HG03520 (cell line): ENCODE measurements around the gene RSPRY1.

Experiments
- ATAC-seq: cut with Tn5 transposase; IDR thresholded peaks from one replicate; pipeline ENCODE4 v1.9.1; 2021; ENCODE audit warnings: mild to moderate bottlenecking, moderate library complexity; ENCODE audit not compliant: unreplicated experiment

Gene RSPRY1

DNA sequence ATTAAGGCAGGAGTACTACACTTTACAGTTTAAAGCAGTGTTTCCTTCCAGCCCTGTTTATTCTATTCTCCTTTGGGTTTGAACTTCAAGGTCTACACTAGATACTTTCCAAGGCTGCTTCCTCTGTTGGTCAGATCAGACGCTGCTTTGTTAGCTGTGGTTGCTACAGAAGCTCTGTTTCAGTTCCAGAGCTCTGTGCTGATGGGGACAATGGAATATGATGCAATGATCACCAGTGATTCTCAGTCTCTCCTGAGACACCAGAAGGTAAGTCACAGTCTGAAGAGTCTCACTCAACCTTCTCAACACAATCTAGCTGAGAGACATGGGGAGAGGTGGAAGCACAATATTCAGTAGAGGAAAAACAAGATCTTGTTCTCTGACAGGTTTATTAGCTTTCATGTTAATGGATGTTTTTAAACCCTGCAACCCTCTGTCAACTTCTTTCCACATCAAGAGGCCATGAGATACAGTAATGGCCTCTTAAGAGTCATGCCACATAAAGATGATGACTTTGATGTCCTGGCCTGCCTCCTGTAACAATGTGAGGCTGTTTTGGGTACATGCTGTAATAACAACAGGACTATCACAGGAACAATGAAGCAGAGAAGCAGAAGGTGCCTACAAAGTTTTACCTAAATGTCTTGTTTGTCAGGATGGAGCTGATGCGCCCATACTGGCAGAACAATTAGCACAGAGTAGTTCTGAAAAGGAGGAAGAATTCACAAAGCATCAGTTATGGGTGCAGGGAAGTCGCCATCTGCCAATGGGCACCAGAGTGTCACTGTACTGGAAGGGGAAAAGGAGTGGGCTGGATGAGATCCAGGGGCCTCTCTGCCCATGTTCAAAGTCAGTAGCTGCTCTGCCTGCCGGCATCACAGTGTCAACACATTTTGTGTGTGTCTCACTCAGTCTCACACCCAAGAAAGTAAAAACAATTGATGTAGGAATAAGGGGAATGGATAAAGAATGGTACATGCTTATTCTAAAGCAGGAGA is 33.7 kb upstream of the RSPRY1 start:
- no peak for ATAC-seq

DNA sequence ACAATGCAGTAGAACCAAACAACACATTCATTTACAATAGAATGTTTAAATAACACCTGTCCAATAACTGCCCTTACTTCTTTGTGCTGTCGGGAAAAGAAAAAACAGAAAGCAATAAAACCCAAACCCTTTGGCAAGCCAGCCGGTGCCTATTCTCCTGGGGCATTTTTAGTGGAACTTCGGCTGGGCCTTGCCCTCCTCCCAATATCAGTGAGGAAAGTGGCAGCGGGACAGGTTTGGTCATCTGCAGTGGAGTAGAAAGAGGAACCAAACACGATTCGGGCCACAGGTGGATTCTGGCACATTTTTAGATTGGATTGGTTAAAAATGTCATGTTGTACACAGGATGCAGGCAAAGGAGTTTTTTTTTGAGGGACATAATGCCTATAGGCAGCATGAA is 32.3 kb upstream of the RSPRY1 start:
- no peak for ATAC-seq

- no peak for ATAC-seq
Measured at GRCh38 chr16:57155702-57156350, 30.3 kb upstream of the RSPRY1 start.

DNA sequence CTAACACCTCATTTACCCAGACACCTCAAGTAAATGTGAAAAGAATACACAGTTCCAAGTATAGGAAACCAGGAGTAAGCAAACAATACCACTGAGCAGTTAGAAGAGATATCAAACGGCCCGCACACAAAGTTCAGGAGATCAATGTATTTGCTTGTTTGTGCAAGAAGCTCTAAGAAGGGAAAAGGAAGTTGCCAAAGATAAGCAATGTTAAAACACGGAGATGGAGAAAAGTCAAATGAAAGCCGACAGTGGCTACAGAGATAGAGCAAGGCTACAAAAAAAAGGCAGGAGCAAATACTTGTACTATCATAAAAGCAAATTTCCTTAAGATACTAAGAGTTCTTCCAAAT is 29.8 kb upstream of the RSPRY1 start:
- no peak for ATAC-seq

GRCh38 chr16:57157533-57157932 is 28.6 kb upstream of the RSPRY1 start:
- no peak for ATAC-seq

- ATAC-seq: no peak
Measured at GRCh38 chr16:57159447-57159846, 26.7 kb upstream of the RSPRY1 start.

GRCh38 chr16:57163842-57164241 is 22.3 kb upstream of the RSPRY1 start:
- ATAC-seq: no peak

DNA sequence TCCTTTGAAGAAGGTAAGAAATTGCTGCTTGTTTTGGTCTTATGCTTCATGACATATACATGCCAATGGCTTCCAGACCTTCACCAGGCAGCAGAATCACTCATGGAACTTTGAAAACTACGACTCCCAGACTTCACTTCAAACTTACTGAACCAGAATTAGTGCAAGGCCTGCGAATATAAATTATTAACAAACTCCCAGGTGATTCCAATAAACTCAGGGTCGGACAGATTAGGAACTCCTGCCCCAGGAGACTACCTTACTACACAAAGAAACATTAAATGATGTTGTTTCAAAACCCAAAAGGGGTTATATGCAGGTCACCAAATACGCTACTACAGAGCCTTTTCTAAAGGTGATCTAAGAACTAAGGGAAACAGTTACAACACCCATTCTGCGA is 20.6 kb upstream of the RSPRY1 start:
- ATAC-seq: no peak

GRCh38 chr16:57165938-57166337 is 20.2 kb upstream of the RSPRY1 start:
- ATAC-seq: no peak

- ATAC-seq: no peak
Measured at GRCh38 chr16:57166451-57166850, 19.7 kb upstream of the RSPRY1 start.

GRCh38 chr16:57166951-57167350 is 19.2 kb upstream of the RSPRY1 start:
- ATAC-seq: no peak

DNA sequence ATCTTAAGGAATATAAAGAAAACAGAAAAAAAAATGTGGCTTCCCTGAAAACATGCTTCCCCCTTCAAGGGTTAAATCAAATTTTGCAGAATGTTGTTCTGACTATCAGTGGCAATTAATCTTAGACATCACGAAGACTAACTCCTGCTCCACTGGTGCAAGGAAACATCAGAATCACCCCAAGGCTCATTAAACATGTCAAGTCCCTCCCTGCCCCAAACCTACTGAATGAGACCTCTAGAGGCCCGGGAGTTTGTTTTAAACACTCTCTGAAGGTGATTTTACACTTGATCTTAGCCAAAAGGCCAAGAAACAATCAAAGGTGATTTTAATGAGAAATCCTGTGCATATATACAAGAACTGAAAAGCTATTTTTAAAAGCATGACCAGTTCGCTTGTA is 18.6 kb upstream of the RSPRY1 start:
- no peak for ATAC-seq

DNA sequence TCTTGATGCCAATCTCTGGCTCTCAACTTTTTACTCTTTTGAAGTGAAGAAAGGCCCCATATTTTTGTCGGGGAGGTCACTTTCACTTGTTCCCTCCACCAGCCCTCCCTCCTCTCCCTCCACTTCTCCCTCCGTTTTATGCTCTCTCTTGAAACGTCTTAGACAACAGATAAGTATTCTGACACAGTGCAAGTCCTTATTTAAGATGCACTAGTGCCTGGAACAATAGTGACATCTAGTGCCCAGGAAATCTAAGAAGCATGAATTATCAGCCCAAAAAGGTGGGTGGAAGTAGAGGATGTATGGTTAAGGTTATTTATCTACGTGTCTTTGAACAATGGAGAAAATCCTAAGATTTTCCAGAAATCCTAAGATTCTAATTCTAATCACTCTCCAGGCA is 18.2 kb upstream of the RSPRY1 start:
- ATAC-seq: no peak

DNA sequence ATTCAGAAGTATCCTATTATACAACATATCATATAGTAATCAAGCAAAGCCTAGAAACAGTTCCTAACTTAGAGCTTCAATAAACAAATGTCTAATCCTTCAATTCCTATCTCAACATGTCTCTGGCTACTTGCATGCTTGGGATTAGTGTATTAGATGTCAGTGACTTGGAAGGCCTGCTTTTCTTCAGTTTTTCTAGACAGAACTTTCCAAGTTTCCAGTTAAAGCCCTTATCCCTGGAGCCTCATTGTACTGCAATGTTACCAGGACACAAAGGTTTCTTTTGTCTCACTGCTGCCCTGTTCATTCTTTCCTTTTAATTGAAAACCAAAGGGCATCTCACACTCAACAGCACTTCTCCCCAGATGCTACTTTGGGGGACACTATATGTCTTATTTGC is 16.8 kb upstream of the RSPRY1 start:
- no peak for ATAC-seq

DNA sequence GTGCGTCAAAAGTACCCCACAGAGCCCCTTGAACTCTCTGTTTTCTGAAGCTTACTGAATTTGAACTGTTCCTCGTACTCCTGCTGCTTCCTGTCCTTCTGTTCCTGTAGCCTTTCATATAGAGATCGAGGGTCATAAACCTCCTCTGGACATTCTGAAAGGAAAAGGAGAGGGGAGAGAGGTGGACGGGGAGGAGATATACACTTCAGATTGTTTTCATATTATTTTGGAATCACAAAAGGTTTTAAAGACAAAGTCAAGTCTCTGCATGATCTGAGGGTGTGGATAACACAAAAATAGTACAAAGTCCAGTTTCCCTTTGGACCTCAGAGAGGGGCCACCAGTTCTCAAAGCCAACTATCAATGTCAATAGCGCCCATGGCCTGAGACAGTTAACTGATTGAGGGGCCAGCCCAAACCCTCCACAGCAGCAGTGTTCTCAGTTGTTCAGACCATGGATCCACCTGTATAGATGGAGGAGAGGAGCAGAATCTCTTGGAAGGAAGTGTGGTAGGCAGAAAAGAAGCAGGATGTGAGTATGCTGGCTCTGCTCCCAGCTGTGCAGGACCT is 13.3 kb upstream of the RSPRY1 start:
- ATAC-seq: no peak

- no peak for ATAC-seq
Measured at GRCh38 chr16:57175896-57176295, 10.2 kb upstream of the RSPRY1 start.

DNA sequence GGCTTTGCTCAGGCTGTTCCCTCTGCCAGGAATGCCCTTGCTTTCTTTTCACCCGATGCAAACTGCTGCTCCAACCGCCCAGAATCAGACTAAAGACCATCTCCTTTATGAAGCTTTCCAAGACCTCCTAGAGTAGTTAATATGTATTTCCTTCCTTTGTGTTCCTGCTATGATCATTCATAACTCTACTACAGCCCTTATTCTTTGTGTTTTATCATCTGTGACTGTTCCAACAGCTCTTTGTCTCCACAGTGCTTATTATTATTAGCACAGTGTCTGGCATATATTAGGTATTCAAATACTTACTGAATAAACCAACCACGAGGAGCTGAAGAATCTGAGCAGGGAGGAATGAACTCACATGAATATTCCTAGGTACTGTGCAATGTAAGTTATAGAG is 7.9 kb upstream of the RSPRY1 start:
- ATAC-seq: no peak

DNA sequence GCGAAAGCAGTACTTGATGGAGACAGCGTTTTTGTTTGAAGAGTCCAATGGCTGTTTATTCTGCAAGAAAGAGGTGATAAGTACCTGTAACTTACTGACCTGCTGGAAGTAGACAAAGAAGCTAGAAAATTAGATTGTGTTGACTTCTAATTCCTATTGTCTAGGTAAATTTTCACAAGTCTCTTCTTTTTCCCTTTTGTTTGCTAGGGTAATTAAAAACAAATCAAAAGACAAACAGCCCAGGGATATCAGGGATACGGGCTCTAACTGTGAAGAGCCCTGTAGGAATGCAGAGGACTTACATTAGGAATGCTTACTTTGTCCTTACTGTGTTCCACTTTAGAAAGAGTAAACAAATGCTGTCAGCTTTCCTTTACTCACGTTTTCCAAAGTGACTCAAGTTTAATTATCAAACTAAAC is 7.3 kb upstream of the RSPRY1 start:
- ATAC-seq: no peak

DNA sequence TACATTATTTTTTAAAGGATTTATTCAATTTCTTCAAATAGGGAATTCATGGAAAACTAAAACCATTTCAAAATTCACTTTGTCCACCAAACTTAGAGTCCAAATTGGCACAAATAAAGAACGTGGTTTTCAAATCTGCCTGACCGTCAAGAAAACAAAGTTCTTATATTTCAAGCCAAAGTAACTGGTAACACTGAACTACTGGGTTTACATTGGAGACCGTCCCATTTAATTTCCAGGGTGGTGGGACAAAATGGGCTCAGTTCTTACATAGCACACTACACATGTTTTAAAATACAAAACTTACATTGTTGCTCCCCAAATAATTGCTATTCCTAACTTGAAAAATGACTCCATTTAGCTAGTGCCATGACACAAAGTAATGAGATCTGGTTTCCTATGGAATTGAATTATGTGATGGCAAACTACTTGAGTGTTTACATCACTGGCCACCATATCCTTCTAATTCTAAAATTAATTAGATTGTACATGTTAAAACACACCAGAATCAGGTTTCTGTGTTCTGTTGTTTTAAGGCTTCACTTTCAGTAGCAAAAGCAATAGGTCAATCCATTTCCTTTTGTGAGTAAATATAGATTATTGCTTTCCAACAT is 6.8 kb upstream of the RSPRY1 start:
- no peak for ATAC-seq

GRCh38 chr16:57184113-57184512 is 2.0 kb upstream of the RSPRY1 start:
- ATAC-seq: no peak

GRCh38 chr16:57184887-57185445 is 1.2 kb upstream of the RSPRY1 start:
- no peak for ATAC-seq
